GM18507 (cell line): ENCODE results near the gene ADARB2.

ENCODE experiments used
- DNase-seq: peaks from one replicate; pipeline ENCODE4 v3.0.0; 2011; ENCODE audit warnings: low read depth; ENCODE audit not compliant: insufficient read length; ENCODE audit errors: extremely low spot score
- FAIRE-seq: peaks from 2 replicates; lab custom pipeline; 2011; peaks lifted over from hg19 to GRCh38; lab: Jason Lieb, UNC

The ADARB2 gene

DNA sequence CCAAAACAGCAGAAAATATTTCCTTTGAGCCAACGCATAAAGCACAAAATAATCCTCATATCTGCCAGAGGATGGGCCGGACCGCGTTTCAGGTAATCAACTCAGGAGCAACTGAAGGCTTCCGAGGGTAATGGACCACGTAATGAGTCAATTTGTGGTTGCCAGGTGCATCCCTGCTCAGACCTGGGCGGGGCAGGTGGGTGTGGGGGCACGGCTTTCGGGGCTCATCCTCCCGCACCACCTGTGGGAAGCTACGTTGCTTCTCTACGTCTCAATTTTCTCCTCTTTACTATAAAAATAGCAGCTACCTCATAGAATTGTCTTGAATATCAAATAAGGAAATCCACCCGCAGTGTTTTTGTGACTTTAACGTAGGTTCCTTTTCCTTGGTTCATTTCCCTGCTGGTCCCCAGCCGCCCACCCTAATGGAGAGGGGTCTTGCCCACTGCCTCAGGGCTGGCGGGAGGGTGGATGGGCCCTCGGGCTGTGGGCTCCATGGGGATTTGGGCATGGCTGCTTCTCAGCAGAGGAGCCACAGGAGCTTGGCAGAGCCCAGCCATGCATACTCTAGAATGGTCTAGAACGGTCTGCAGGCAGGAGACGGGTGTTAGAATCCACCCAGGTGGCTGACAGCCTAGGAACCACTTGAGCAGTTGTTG, 324.7 kb downstream of the ADARB2 start:
- no peak for FAIRE-seq
- no peak for DNase-seq

DNA sequence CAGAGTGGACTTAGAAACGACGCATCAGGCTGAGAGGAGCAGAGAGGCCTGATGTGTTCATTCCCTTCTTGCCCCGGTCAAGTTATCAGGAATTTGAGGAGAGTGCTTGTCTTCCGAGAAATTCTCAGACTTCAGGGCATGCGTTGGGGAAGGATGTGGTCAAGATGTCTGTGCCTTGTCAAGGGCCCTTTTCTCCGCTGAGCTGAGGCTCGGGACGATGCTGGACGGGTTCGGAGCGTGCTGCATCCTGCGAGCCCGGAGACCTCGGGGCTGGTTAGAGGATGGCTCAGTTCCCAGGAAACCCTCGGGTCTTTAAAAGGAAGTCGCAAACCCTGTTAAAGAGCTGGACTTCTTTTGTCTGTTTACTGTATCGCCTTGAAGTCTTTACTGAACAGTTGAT, 325.4 kb downstream of the ADARB2 start:
- FAIRE-seq (no peak), DNase-seq (no peak)

DNA sequence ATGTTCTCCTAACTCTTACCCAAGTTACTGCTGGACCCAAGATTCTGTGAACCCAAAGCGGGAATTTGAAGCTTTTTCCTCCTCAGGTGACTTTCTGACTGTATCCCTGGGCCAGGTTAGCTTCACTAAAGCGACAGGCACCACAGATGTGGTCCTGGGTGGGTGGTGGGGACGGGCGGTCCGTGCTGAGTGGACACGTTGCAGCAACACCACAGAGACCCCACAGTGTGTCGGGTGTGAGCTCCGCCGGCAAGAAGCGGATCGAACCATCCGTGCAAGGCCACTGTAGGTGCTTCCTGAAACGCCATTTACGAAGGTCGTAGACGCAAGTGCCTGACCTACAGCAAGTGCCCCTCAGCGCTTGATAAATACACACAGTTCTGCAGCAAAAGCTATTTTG, 325.9 kb downstream of the ADARB2 start:
- no peak for FAIRE-seq

DNA sequence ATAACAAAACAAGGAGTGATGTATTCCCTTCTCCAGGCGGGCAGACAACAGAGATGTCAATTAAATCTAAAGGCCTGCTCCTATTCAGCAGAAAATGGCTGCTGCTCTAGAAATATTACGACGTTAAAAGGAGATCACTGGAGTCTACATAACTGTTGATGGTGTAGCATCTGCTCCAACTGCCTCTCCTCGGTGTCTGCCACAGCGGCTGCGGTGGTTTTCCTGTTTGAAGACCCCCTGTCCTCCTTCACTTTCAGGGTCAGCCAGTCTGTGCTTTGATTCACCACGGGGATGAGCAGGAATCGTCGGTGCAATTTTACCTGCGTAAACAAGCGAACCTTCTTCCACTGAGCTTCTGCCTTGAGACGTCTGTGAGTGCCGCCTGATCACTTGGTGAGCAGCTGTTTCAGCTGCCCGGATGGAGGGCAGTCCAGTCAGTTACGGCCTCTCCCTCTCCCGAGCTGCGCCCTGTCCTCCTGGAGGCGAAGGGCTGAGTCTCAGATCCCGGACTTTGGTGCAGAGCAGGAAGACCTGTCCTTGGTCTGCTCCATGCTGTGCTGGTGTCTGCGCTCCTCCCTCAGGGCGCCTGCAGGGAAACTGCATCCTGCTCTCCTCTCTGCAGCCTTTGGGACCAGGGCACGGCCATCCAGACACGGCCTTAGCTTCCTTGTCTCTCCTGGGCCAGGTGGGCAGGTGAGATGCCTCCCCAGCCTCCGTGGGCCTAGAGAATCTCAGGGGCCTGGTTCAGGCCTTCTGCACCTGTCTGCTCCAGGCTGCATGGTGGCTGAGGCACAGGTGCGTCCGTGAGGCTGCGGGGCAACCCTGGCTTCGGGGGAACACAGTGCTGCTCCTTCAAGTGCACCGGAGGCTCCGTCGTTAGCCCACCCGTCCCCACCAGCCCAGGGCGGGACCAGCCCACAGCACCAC, 326.6 kb downstream of the ADARB2 start:
- DNase-seq (no peak), FAIRE-seq (no peak)

More for the DNA sequence above, 325.9 kb downstream of the ADARB2 start:
- no peak for DNase-seq

DNA sequence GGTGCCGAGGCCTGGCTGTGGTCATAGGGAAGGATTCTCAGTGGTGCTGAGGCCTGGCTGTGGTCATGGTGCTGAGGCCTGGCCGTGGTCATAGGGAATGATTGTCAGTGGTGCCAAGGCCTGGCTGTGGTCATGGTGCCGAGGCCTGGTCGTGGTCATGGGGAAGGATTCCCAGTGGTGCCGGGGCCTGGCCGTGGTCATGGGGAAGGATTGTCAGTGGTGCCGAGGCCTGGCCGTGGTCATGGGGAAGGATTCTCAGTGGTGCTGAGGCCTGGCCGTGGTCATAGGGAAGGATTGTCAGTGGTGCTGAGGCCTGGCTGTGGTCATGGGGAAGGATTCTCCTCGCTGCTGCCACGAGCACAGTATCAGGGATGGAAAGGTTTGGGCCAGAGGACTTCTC, 327.3 kb downstream of the ADARB2 start:
- no peak for DNase-seq
- no peak for FAIRE-seq

DNA sequence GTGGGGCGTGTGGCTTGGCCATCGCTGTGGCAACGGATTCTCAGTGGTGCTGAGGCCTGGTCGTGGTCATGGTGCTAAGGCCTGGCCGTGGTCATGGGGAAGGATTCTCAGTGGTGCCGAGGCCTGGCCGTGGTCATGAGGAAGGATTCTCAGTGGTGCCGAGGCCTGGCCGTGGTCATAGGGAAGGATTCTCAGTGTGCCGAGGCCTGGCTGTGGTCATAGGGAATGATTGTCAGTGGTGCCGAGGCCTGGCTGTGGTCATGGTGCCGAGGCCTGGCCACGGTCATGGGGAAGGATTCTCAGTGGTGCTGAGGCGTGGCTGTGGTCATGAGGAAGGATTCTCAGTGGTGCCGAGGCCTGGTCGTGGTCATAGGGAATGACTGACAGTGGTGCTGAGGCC, 327.9 kb downstream of the ADARB2 start:
- FAIRE-seq (no peak), DNase-seq (no peak)

DNA sequence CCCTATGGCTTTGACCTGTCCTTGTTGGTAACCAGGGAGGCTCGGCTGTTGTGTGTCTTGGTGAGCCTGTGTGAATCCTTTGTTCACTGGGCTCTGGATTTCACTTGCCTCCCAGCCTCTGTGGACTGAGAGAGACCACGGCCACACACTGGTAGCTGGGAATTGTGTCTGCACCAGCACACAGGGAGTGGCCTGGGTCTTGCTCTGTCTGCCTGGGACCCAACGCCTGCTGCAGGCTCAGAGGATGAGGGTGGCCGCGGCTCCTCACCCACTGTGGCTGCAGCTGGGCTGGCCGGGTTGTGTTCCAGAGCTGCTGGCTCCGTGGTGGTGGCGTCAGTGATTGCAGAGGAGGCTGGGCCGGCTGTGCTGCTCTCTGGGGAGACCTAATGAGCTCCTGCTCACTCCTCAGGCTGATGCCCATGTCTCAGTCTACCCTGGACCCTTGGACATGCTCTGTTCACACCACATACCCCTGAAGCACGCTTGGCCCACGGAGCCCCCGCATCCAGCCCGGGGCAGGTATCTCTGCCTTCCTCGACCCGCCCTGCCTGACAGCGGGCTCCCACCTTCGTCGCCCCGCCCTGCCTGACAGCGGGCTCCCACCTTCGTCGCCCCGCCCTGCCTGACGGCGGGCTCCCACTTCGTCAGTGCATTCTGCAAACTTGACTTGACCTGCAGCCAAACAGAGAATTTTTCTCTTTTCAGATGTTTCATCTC, 328.5 kb downstream of the ADARB2 start:
- FAIRE-seq (no peak), DNase-seq (no peak)

DNA sequence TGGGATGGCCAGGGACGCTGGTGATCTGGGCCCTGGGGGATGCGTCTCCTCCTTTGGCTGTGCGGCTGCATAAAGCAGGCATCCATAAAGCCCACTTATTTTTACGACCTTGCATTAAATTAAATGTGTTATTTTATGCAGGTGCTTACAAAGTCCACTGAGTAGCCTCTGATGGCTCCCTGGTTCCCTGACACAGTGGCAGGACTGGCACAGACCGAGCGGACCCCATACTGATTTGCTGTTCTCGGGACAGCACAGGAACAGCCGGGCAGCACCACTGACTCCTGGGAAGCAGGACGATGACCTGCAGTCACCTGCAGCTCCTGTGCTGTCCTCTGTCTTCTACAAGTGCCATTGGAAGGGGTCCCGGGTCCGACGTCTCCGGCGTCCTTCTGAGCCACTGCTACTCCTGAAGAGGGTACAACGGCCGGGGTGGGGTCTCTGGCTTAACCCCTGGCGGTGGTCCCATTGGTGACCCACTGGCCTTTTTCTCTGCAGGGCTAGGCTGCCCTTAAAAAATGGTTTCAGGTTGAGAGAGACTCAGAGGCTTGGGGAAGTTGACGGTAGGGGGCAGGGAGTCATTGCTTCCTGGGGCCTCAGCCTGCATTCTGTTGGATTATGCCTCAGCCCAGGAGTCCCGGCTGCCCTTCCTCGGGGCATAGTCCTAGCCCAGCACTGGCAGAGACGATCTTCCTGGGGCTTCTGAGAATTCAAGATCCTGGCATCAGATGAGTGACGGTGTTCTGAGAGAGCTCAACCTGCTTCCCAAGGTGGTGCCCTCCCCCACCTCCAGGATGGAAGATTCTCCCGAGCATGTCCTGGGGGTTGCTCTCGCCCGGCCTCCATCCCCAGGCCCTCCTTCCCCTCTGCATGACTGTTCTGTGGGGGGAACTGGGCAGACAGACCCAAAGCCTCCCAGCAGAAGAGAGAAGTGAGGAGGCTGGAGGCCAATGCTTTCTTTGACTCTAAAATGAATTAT, 330.1 kb downstream of the ADARB2 start:
- no peak for DNase-seq
- FAIRE-seq, result no peak

DNA sequence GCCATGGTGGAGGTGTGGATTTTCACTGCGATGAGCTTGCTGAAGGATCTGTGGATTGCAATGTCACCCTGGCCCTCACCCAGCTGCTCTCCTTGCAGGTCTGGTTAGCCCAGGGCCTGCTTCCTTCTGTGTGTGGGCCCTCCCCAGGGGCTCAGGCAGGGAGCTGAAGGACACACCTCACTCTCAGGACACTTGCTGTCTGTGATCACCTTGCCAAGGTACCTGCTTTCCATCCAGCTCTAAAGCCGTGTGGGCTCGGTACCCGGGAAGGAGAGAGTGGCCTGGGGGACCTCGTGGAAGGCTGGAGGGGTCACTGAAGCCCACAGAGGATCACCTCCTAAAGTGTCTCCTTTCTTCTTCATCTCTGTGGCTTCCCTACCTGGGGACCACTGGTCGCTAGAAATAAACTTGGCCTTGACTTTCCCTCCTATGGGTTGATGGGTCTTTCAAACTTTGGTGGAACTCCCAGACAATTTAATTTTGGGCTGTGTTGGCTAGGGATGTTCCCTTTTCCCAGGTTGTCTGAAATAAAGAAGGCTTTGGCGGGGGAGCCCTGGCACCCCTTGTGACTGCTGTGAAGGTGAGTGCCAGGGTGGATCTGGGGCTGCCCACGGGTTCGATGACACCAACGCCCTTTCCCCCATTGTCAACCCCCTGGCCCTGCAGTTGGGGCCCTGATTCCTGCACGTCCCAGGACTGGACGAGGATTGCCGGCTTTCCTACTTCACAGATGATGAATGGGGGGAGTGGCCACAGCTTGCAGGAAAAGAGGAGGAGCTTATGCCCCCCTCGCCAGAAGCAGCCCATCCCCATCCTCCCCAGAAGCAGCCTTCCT, 331.0 kb downstream of the ADARB2 start:
- FAIRE-seq (no peak), DNase-seq (no peak)

DNA sequence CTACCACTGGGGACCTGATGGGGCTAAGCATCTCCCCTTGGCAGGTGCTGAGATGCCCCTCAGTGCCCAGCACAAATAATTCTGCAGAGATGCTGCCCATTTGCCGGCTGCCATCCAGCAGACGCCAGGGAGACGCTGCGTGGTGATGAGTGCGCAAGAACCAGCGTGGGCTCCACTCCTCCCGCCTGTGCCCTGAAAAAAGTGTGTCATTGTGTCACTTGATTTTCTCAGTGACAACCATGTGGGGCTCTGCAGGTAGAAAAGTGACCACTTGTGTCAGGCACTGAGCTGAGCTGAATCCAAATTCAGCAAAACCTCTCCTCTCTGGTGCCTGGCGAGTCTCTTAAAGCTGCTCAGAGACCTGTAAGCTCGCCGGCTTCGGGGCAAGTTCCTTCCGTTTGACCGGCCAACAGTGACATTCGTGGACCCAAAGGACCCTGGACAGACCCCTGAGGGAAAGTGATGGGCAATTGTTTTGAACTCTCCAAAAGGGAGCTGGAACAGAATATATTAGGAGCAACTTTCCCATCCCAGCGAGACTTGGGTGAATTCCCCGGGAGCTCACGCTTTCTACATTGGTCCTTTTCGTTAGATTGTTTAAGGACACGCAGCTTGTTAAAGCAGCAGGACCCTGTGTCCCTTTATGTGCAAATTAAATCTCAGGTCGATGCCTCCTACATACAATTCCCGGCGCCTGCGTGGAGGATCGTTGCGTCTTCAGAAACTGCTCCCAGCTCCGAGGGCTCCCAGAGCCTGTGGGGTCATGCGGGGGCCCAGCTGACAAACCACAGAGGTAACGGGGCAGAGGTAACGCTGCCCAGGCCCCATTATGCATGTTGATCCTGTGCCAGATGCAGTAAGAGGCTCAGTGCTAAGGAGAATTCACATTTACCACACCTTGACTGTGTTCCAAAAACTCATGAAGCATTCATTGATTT, 332.7 kb downstream of the ADARB2 start:
- FAIRE-seq (no peak), DNase-seq (no peak)

DNA sequence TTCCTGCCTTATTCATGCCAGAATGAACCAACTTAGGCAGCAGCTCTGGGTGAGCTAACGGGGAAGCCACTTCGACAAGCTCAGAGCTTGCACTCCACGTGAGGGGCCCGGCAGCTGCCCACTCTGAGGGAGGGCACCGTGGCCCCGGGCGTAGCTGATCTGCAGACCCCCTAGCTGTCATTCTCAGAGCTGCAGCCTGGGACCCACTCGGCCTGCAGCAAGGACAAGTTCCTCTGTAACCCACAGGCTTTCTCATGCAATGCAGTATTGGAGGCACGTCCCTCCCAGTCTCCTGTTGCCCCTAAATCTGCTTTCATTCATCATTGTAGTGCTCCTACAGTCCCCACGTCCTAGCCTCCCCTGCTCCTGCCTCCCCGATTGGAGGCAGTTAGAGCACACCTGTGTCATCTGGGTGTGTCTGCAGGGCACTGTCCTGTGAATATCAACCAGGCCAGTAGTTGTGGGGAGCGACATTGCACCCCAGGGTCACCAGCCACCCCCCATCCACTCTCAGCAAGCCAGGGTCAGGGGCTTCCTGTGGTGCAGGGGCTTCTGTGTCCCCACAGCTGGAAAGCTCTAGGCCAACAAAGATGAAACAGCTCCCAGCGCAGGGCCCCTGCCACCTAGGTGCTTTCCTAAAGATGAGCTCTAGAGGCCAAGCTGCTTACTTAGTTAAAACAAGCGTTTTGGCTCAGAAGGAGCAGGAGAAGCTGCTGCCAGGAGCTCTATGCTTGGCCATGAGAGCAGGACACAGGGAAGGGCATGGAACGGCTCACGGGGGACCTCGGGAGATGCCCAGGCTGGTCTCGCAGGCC, 333.6 kb downstream of the ADARB2 start:
- DNase-seq (no peak), FAIRE-seq (no peak)

DNA sequence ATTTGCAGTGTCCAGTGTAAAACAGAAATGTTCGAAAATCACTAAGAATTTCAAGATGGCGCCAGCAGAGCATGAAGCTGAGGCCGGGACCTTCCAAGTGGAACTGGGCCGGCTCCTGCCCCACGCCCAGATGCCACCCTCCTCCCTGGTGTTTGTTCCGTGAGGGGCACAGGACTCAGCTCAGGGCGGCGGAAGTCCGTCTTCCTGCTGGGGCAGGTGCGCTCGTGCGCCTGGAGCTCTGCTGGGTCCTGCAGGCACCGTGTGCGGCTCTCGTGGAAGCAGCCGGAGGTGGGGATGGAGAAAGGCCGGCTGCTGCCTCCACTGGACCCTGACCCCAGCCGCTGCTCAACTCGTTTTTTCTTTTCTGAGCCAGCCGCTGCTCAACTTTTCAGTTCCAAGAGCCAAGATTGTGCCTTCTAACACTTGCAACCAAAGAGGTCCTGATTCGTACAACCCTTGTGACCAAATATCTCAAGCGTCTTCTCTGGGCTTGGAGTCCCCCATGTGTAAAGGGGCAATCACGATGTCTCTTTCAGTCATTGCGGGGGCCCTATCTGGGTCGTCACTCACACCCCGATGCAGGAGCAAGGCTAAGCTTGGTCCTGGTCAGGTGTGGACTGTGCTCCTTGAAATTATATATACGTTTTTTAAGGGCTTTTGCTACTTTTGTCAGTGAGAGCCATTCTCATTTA, 334.4 kb downstream of the ADARB2 start:
- DNase-seq (no peak), FAIRE-seq (no peak)

DNA sequence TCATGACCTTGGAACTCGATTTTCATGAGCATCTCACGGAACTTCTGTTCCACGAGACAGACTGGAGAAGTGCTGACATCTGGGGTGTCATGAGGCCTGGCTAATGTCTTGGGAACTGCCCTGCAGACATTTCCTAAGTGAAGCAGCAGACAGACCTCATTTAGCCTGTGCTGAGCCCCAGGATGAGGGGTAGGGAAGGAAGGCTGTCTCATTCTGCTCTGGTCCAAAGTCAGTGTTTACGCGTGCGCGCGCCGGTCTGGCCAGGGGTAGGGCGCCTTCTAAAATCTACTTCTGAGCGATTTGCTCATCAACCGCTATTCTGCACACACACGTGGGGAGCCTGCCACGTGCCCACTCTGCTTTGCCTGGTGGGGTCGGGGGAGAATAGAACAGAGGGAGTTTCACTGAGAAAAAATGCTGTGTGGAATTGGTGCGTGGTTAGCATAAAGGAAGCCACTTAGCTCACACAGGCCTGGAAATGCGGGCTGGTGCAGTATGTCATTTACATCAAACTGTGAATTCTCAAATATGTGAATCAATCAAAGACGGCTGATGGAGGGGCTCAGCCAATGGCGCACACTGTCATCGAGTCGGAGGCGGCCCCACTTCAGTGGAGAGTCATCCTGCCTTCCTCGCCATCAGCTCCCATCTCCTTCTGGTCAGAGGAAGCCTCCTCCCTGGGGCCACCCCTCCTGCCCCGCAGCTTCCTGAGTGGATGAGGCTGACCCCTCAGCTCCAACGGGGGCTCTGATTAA, 335.1 kb downstream of the ADARB2 start:
- FAIRE-seq (no peak), DNase-seq (no peak)

DNA sequence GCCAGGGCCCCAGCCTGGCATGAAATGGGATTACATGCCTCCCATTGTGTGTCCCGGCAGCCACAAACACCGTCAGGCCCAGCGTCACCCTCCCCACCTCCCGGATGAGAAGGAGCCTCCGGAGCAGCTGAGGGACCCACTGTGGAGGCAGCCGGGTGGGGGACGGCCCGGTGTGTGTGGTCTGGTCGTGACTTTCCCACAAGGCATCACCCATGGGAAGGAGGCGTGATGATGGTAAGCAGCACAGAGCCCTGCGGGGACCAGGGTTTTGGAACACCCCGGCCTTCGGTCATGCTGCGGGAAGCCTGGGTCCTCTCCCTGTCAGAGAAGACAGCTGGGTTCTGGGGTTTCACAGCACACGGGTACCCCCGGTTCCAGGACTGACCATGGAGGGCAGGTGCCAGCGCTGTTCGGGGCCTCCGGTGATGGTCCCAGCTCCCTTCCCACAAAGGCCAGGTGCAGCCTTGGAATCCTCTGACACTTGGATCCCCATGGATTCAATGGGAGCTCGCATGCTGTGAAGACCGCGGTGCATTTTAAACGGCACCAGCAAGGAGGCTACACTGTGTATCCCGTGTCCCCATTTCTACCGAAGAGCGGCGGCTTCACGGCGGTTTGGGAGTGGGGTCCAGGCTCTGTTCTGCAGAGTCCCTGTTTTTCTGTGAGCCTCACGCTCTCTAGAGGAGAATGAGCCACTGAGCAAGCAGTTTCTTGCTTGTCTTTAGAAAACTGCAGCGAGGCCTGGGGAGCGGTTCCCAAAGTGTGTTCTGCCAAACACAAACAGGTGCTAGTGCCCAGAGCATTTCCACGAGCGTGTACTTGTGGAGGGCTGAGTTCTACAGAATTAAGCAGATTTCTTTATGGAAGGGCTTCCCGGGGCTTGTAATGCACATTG, 336.0 kb downstream of the ADARB2 start:
- DNase-seq, result no peak
- FAIRE-seq, result no peak
